ENCODE results near the gene MRPL49.

- TF ChIP-seq CTCF (IDR thresholded peaks at IDR 0.05) = no peak
- TF ChIP-seq POLR2A (IDR thresholded peaks at IDR 0.05) = no peak
- no peak for TF ChIP-seq EP300 (IDR thresholded peaks at IDR 0.05; ENCODE audit: low read depth)
Observed at GRCh38 chr11:65107751-65108468, 14.2 kb upstream of the MRPL49 start.
